GM19395 (cell line): ENCODE data around the gene HAUS1.
"Not testable (repeated sequence)": the region's sequence is repeated elsewhere in the genome, so short reads cannot be mapped to it uniquely, and the experiment has no call there.

Source experiments
- ATAC-seq: cut with Tn5 transposase; IDR thresholded peaks from one replicate; pipeline ENCODE4 v1.9.1; 2021; ENCODE audit warnings: mild to moderate bottlenecking, moderate library complexity; ENCODE audit not compliant: unreplicated experiment

The HAUS1 gene

GRCh38 chr18:46156124-46156745 lies 52.0 kb downstream of the HAUS1 start:
- no peak for ATAC-seq

- ATAC-seq: no peak
These were observed 52.7 kb downstream of the HAUS1 start for GRCh38 chr18:46156843-46157242.

GRCh38 chr18:46158499-46158898 lies 54.3 kb downstream of the HAUS1 start:
- ATAC-seq: no peak

- ATAC-seq: no peak
These were observed 56.0 kb downstream of the HAUS1 start for GRCh38 chr18:46160050-46160798.

GRCh38 chr18:46160840-46161239 lies 56.7 kb downstream of the HAUS1 start:
- ATAC-seq: not testable (repeated sequence)

GRCh38 chr18:46161703-46162396 lies 57.7 kb downstream of the HAUS1 start:
- ATAC-seq: no peak

- ATAC-seq: no peak
These were observed 58.9 kb downstream of the HAUS1 start for GRCh38 chr18:46163091-46163490.

- ATAC-seq: no peak
These were observed 59.8 kb downstream of the HAUS1 start for GRCh38 chr18:46163941-46164499.

GRCh38 chr18:46164502-46164901 lies 60.3 kb downstream of the HAUS1 start:
- ATAC-seq: not testable (repeated sequence)

GRCh38 chr18:46164920-46165319 lies 60.7 kb downstream of the HAUS1 start:
- ATAC-seq: no peak

GRCh38 chr18:46166261-46166970 lies 62.2 kb downstream of the HAUS1 start:
- ATAC-seq: no peak

GRCh38 chr18:46167971-46168370 lies 63.8 kb downstream of the HAUS1 start:
- peak; percentile 92 for ATAC-seq

- ATAC-seq: no peak
These were observed 65.3 kb downstream of the HAUS1 start for GRCh38 chr18:46169464-46169941.

- ATAC-seq: no peak
These were observed 67.1 kb downstream of the HAUS1 start for GRCh38 chr18:46171331-46171730.

GRCh38 chr18:46173393-46174341 lies 69.5 kb downstream of the HAUS1 start:
- peak; percentile 86 for ATAC-seq

GRCh38 chr18:46174342-46175041 lies 70.3 kb downstream of the HAUS1 start:
- peak; percentile 36 for ATAC-seq

- no peak for ATAC-seq
These were observed 71.8 kb downstream of the HAUS1 start for GRCh38 chr18:46176001-46176400.
